Hippocampal formation (tissue), 2 donors: ENCODE measurements around the gene MEGF6.

Source experiments
- DNase-seq, 2 donors: peaks; one replicate each; lab custom pipeline; 2025; lab: John Stamatoyannopoulos, UW

The MEGF6 gene

GRCh38 chr1:3537359-3537758 is 73.9 kb downstream of the MEGF6 start:
- no peak for DNase-seq

- no peak for DNase-seq
Observed at GRCh38 chr1:3536420-3537195, 74.7 kb downstream of the MEGF6 start.

GRCh38 chr1:3535732-3536131 is 75.6 kb downstream of the MEGF6 start:
- DNase-seq = no peak

GRCh38 chr1:3534803-3535637 is 76.3 kb downstream of the MEGF6 start:
- no peak for DNase-seq

GRCh38 chr1:3533067-3534048 is 78.0 kb downstream of the MEGF6 start:
- no peak for DNase-seq

- no peak for DNase-seq
Observed at GRCh38 chr1:3531928-3532327, 79.4 kb downstream of the MEGF6 start.

GRCh38 chr1:3530926-3531818 is 80.1 kb downstream of the MEGF6 start:
- no peak for DNase-seq

- no peak for DNase-seq
Observed at GRCh38 chr1:3530086-3530925, 81.0 kb downstream of the MEGF6 start.

GRCh38 chr1:3529099-3529729 is 82.1 kb downstream of the MEGF6 start:
- DNase-seq = no peak

GRCh38 chr1:3527774-3528173 is 83.5 kb downstream of the MEGF6 start:
- DNase-seq = no peak

- no peak for DNase-seq
Observed at GRCh38 chr1:3525551-3526482, 85.5 kb downstream of the MEGF6 start.

GRCh38 chr1:3524556-3525203 is 86.6 kb downstream of the MEGF6 start:
- no peak for DNase-seq

GRCh38 chr1:3523980-3524379 is 87.3 kb downstream of the MEGF6 start:
- no peak for DNase-seq

- no peak for DNase-seq
Observed at GRCh38 chr1:3522564-3523265, 88.6 kb downstream of the MEGF6 start.

GRCh38 chr1:3522112-3522511 is 89.2 kb downstream of the MEGF6 start:
- no peak for DNase-seq

GRCh38 chr1:3521426-3521825 is 89.9 kb downstream of the MEGF6 start:
- no peak for DNase-seq
